ENCODE measurements around the gene ZNF84. TPM values are rescaled to one million over a fixed set of nuclear protein-coding genes. Genes with fewer than 3 reads are reported as not detected.

Gene ZNF84
- total and polyA plus RNA-seq, 9 of the 15 experiments (the other 6 are each of a cell fraction or from before 2014, with no cell fraction given), result 8.8 to 24.3 (median 12.1) TPM

GRCh38 chr12:133037207-133038005 is at the start of gene ZNF84 (continued):
- no peak for TF ChIP-seq SMARCC2 (IDR thresholded peaks at IDR 0.05; ENCODE audit: low read depth)
- TF ChIP-seq POLR2G (IDR thresholded peaks at IDR 0.05; ENCODE audit: low read depth, low read length), result peak; percentile 97
- TF ChIP-seq HCFC1 (IDR thresholded peaks at IDR 0.05; ENCODE audit: low read depth, low read length), result peak; percentile 90
- no peak for TF ChIP-seq ZNF695 (CRISPR knock-in tag; IDR thresholded peaks at IDR 0.05)
- TF ChIP-seq MYNN (IDR thresholded peaks at IDR 0.05), result no peak
- TF ChIP-seq MYNN (CRISPR knock-in tag; IDR thresholded peaks at IDR 0.05), result no peak
- TF ChIP-seq DMBX1 (CRISPR knock-in tag; IDR thresholded peaks at IDR 0.05; ENCODE audit: borderline replicate concordance), result no peak
- TF ChIP-seq MYBL2 (IDR thresholded peaks at IDR 0.05; ENCODE audit: low read depth), result no peak
- no peak for TF ChIP-seq MYBL2 (CRISPR knock-in tag; IDR thresholded peaks at IDR 0.05; ENCODE audit: borderline replicate concordance)
- TF ChIP-seq NRF1 (conservative IDR thresholded peaks at IDR 0.05 in 1 of 2, IDR thresholded peaks at IDR 0.05 in 1 of 2), result peak; percentile 99
- peak; percentile 97 for TF ChIP-seq MAX (CRISPR knock-in tag; IDR thresholded peaks at IDR 0.05)
- peak; percentile 99 for TF ChIP-seq TOE1 (IDR thresholded peaks at IDR 0.05; ENCODE audit: borderline replicate concordance)
- TF ChIP-seq TOE1 (CRISPR knock-in tag; IDR thresholded peaks at IDR 0.05; ENCODE audit: borderline replicate concordance, low read depth), result no peak
- peak; percentile 57 for TF ChIP-seq TBP (optimal IDR thresholded peaks at IDR 0.05; ENCODE audit: low read depth, low read length)
- 0 out of 2 replicates have a peak, but pooled peaks have one; percentile 48 for TF ChIP-seq RUNX1 (IDR thresholded peaks at IDR 0.05; ENCODE audit: low read depth)
- peak; percentile 30; the same call in 1 of the 2 replicates for TF ChIP-seq NFIC (IDR thresholded peaks at IDR 0.05)
- TF ChIP-seq MEIS2 (IDR thresholded peaks at IDR 0.05; ENCODE audit: partially characterized antibody), result peak; percentile 92
- TF ChIP-seq PHB (CRISPR knock-in tag; IDR thresholded peaks at IDR 0.05), result no peak
- TF ChIP-seq TFAP4 (CRISPR knock-in tag; IDR thresholded peaks at IDR 0.05; ENCODE audit: borderline replicate concordance), result peak; percentile 69; the same call in 1 of the 2 replicates
- TF ChIP-seq ATF7 (IDR thresholded peaks at IDR 0.05), result peak; percentile 72
- peak; percentile 87 for TF ChIP-seq PCBP1 (IDR thresholded peaks at IDR 0.05; ENCODE audit: low read depth, low read length, poor library complexity, severe bottlenecking)
- peak; percentile 51; the same call in 1 of the 2 replicates for TF ChIP-seq SP1 (CRISPR knock-in tag; IDR thresholded peaks at IDR 0.05)
- no peak for TF ChIP-seq ZNF77 (CRISPR knock-in tag; IDR thresholded peaks at IDR 0.05)
- peak; percentile 48; the same call in 1 of the 2 replicates for TF ChIP-seq E2F4 (CRISPR knock-in tag; IDR thresholded peaks at IDR 0.05; ENCODE audit: low read depth)
- 0 out of 2 replicates have a peak, but pooled peaks have one; percentile 16 for TF ChIP-seq ZNF75A (CRISPR knock-in tag; IDR thresholded peaks at IDR 0.05)
- peak; percentile 98 for TF ChIP-seq BHLHE40 (IDR thresholded peaks at IDR 0.05; ENCODE audit: low read length)
- TF ChIP-seq MXI1 (IDR thresholded peaks at IDR 0.05; ENCODE audit: low read depth, low read length), result peak; percentile 84; the same call in 1 of the 2 replicates
- peak; percentile 59; the same call in 1 of the 2 replicates for TF ChIP-seq MBD2 (IDR thresholded peaks at IDR 0.05; ENCODE audit: borderline replicate concordance, low read depth)
- peak; percentile 84 for TF ChIP-seq ELF1 (tag; IDR thresholded peaks at IDR 0.05)
- 0 out of 2 replicates have a peak, but pooled peaks have one; percentile 34 for TF ChIP-seq ZKSCAN1 (IDR thresholded peaks at IDR 0.05; ENCODE audit: low read depth, low read length)

Measured in K562 (cell line).